ENCODE results near the gene FOXN4.
A peak's percentile ranks its signal among the peaks of the same experiment; 100 is the strongest.
"Not testable (repeated sequence)": the region's sequence is repeated elsewhere in the genome, so short reads cannot be mapped to it uniquely, and the experiment has no call there.

Gene FOXN4

GRCh38 chr12:109308534-109309380 lies at the start of gene FOXN4:
FOXN4 (minus strand) TSS chr12:109309284; CDS start chr12:109308321, 963 bp downstream.
- no peak for DNase-seq

GRCh38 chr12:109358154-109358869 lies 49.2 kb upstream of the FOXN4 start:
- DNase-seq, result peak; percentile 66

GRCh38 chr12:109357032-109357431 lies 47.9 kb upstream of the FOXN4 start:
- no peak for DNase-seq

- no peak for DNase-seq
Observed at GRCh38 chr12:109356577-109356976, 47.5 kb upstream of the FOXN4 start.

GRCh38 chr12:109352184-109352583 lies 43.1 kb upstream of the FOXN4 start:
- DNase-seq, result no peak

- DNase-seq, result no peak
Observed at GRCh38 chr12:109347589-109347988, 38.5 kb upstream of the FOXN4 start, which contains the start of gene MYO1H. MYO1H (plus strand) TSS chr12:109347900; CDS start chr12:109347961, 61 bp downstream.

- DNase-seq, result no peak
Observed at GRCh38 chr12:109346920-109347319, 37.8 kb upstream of the FOXN4 start.

- no peak for DNase-seq
Observed at GRCh38 chr12:109345428-109345827, 36.3 kb upstream of the FOXN4 start.

GRCh38 chr12:109343677-109344076 lies 34.6 kb upstream of the FOXN4 start:
- no peak for DNase-seq

GRCh38 chr12:109336593-109336992 lies 27.5 kb upstream of the FOXN4 start:
- DNase-seq, result no peak

GRCh38 chr12:109334887-109335286 lies 25.8 kb upstream of the FOXN4 start:
- DNase-seq, result no peak

GRCh38 chr12:109331301-109331952 lies 22.3 kb upstream of the FOXN4 start:
- no peak for DNase-seq

- DNase-seq, result no peak
Observed at GRCh38 chr12:109330282-109331230, 21.5 kb upstream of the FOXN4 start.

GRCh38 chr12:109329686-109330085 lies 20.6 kb upstream of the FOXN4 start:
- DNase-seq, result no peak

GRCh38 chr12:109329003-109329402 lies 19.9 kb upstream of the FOXN4 start:
- DNase-seq, result no peak

GRCh38 chr12:109321294-109321693 lies 12.2 kb upstream of the FOXN4 start:
- not testable (repeated sequence) for DNase-seq

- DNase-seq, result no peak
Observed at GRCh38 chr12:109310247-109311125, 1.4 kb upstream of the FOXN4 start.

- no peak for DNase-seq
Observed at GRCh38 chr12:109309381-109310246, 530 bp upstream of the FOXN4 start.

GRCh38 chr12:109307051-109307450 lies 2.0 kb downstream of the FOXN4 start:
- DNase-seq, result no peak

- no peak for DNase-seq
Observed at GRCh38 chr12:109305547-109305946, 3.5 kb downstream of the FOXN4 start.

All from MV-4-11 (cell line).